T-cell (primary cell): ENCODE measurements around the gene MCAM. TPM values are rescaled to one million over a fixed set of nuclear protein-coding genes. Genes with fewer than 3 reads are reported as not detected.

Experiments
- ATAC-seq, 4 experiments: fragments of 200-7000 bp in 3 of 4; fragments of 150-1000 bp in 1 of 4; cut with Tn5 transposase; replicated peaks in 1 of 4; 1 replicate in 3 of 4; 2 replicates in 1 of 4; pipeline ENCODE4 v1.10.0; 2021; ENCODE audit warnings: moderate library complexity in 3 of 4, mild to moderate bottlenecking in 2 of 4, moderate number of reproducible peaks in 1 of 4
- CTCF ChIA-PET, 2 donors: fragments of 300-600 bp; sonication (Branson Sonifier 250); formaldehyde crosslinking; loops; one replicate each; lab custom pipeline; 2022; ENCODE audit warnings: antibody characterized with exemption in 2 of 2; lab: Charles Lee
- POLR2A ChIA-PET, 2 donors: fragments of 300-600 bp; sonication (Branson Sonifier 250); formaldehyde crosslinking; loops; one replicate each; lab custom pipeline; 2022; ENCODE audit warnings: antibody characterized with exemption in 2 of 2; lab: Charles Lee
- DNase-seq, 35 experiments: peaks; one replicate each; pipeline versions ENCODE4 v3.0.0 to v3.0.0-alpha.2; 2013 to 2023
- H3K27ac ChIP-seq: one replicate; pipeline ENCODE4 v1.5.1; 2013; ENCODE audit warnings: low read length
- H3K27me3 ChIP-seq, 2 experiments: replicated peaks in 1 of 2; 1 replicate in 1 of 2; 2 replicates in 1 of 2; pipeline versions ENCODE4 v1.6.1 to v1.7.0; 2013; ENCODE audit warnings: low read length in 1 of 2, mixed read lengths in 1 of 2; ENCODE audit not compliant: control insufficient read depth in 2 of 2, insufficient read depth in 2 of 2; ENCODE audit errors: extremely low read depth in 1 of 2
- H3K36me3 ChIP-seq, 2 donors: 1 replicate in 1 of 2; 2 replicates in 1 of 2; pipeline versions ENCODE4 v1.6.1 to v1.7.0; 2013; ENCODE audit warnings: low read length in 1 of 2; ENCODE audit not compliant: control insufficient read depth in 2 of 2, insufficient read depth in 1 of 2; ENCODE audit errors: extremely low read depth in 1 of 2
- H3K4me1 ChIP-seq, 2 experiments: 1 replicate in 1 of 2; 2 replicates in 1 of 2; pipeline versions ENCODE4 v1.6.1 to v1.7.0; 2013; ENCODE audit warnings: low read length in 2 of 2, mixed read lengths in 1 of 2; ENCODE audit not compliant: insufficient read depth in 2 of 2, control insufficient read depth in 1 of 2; ENCODE audit errors: extremely low read depth in 1 of 2
- H3K4me3 ChIP-seq, 2 donors: 1 replicate in 1 of 2; 2 replicates in 1 of 2; pipeline versions ENCODE4 v1.5.1 to v1.7.0; 2013; ENCODE audit warnings: mild to moderate bottlenecking in 2 of 2, low read length in 1 of 2, moderate library complexity in 1 of 2; ENCODE audit not compliant: control insufficient read depth in 1 of 2; ENCODE audit errors: extremely low read depth in 1 of 2
- H3K9me3 ChIP-seq: 2 replicates; pipeline ENCODE4 v1.7.0; 2013
- H3K27ac Mint-ChIP-seq, 2 donors: one replicate each; pipeline ENCODE4 v1.8.0; 2020 to 2021; ENCODE audit warnings: mild to moderate bottlenecking in 2 of 2, mixed read lengths in 2 of 2
- H3K27me3 Mint-ChIP-seq, 2 donors: one replicate each; pipeline ENCODE4 v1.8.0; 2021 to 2022; ENCODE audit warnings: mixed read lengths in 2 of 2
- H3K36me3 Mint-ChIP-seq: one replicate; pipeline ENCODE4 v1.8.0; 2021; ENCODE audit warnings: mixed read lengths
- H3K4me1 Mint-ChIP-seq, 3 donors: one replicate each; pipeline ENCODE4 v1.8.0; 2020 to 2022; ENCODE audit warnings: mixed read lengths in 3 of 3, mild to moderate bottlenecking in 1 of 3
- H3K4me3 Mint-ChIP-seq, 3 donors: one replicate each; pipeline ENCODE4 v1.8.0; 2020 to 2022; ENCODE audit warnings: mild to moderate bottlenecking in 3 of 3, mixed read lengths in 3 of 3, moderate library complexity in 3 of 3
- H3K9me3 Mint-ChIP-seq, 3 donors: one replicate each; pipeline ENCODE4 v1.8.0; 2020 to 2022; ENCODE audit warnings: mixed read lengths in 3 of 3
- WGBS: methylation state at CpG from one replicate; pipeline ENCODE4 v1.1.5; 2013; ENCODE audit warnings: missing lambda C conversion rate; ENCODE audit not compliant: insufficient coverage; 5-methylcytosine and 5-hydroxymethylcytosine counted together
- total RNA-seq, 35 experiments: library from RNA in 6 of 35; stranded (reverse) in 6 of 35; fragments of 120-200 nt in 1 of 35; gene quantifications; one replicate each; pipeline versions ENCODE4 v1.2.1 to v1.2.4 and lab custom pipeline; 2013 to 2026

Gene MCAM
- total RNA-seq, 5 donors from 2014 or later (not counting 1 experiment from before 2014, with no cell fraction given): 0.50 to 10.2 (median 0.76) TPM

DNA sequence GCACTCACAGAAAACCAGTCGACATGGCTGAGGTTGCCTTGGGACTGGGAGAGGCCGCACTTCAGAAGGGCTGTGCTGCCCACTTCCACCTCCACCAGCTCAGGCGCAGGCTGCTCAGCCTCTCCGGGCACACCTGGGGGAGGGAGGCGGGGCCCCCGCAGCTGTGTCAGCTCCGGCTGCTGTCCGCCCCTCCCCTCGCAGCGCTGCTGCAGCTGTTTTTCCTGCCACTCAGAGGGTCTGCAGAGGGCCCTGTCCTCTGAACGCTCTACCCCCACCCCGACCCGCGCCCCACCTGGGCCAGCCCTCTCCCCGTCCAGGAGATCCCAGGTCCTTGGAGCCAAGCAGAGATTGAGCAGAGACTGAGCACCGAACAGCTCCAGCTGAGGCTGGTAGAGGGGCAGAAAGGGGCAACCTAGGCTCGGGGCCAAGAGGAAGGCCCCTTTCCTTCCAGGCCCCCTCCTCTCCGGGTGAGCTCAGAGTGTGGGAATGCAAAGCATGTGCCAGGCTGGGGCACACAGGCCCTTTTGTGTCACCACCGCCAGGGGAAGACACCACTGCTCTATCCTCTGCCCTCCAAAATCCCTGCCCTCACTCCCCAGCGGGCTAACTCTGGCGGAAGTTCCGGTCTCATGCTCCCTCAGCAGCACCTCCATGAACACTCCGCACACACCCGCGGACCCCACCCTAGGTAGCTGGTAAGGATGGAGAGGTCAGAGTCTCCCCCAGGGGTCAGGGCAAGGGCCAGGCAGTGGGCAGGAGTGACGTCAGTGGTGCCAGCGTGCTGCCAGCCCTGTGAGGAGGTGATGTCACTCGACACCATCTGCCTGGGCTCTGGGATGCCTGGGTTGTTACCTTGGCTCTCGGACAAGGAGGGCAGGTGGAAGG, 1.6 kb downstream of the MCAM start:
- peak overlapping the region; percentile 37 to 60 for H3K4me3 ChIP-seq
- H3K36me3 ChIP-seq: peaks cover 0 to 5% of the 10 kb centered on the region in 2 donors
- no peaks in the 10 kb centered on the region for H3K9me3 Mint-ChIP-seq
- peaks cover 22 to 41% (median 23%) of the 10 kb centered on the region in 3 donors for H3K4me1 Mint-ChIP-seq
- H3K4me1 ChIP-seq: peaks cover 10 to 57% of the 10 kb centered on the region in 2 experiments
- CTCF ChIA-PET: interaction anchor here (1.0 to 1.2 kb wide), 3 partner anchors 9 to 41 kb away, joined by 3 to 6 read pairs (median 4); no protein-coding TSS in a partner anchor
- no peak overlapping the region for H3K27ac ChIP-seq
- peaks cover 2 to 69% of the 10 kb centered on the region in 2 experiments for H3K27me3 ChIP-seq
- H3K27ac Mint-ChIP-seq: no peak overlapping the region
- H3K27me3 Mint-ChIP-seq: peaks cover 5 to 28% of the 10 kb centered on the region in 2 donors
- peak; percentile 72 to 79 (median 73) for ATAC-seq
- H3K36me3 Mint-ChIP-seq: no peaks in the 10 kb centered on the region
- POLR2A ChIA-PET: interaction anchor here in 1 of 2 donors (0.6 to 0.7 kb wide), 2 partner anchors 13 to 220 kb away, joined by 3 to 4 read pairs; no protein-coding TSS in a partner anchor
- peak in 27 of 35 experiments; percentile 28 to 65 (median 51) for DNase-seq
- no peaks in the 10 kb centered on the region for H3K9me3 ChIP-seq
- peak overlapping the region; percentile 64 to 80 (median 70) for H3K4me3 Mint-ChIP-seq
- 8% methylated on average over 20 of the region's 29 CpGs for WGBS

DNA sequence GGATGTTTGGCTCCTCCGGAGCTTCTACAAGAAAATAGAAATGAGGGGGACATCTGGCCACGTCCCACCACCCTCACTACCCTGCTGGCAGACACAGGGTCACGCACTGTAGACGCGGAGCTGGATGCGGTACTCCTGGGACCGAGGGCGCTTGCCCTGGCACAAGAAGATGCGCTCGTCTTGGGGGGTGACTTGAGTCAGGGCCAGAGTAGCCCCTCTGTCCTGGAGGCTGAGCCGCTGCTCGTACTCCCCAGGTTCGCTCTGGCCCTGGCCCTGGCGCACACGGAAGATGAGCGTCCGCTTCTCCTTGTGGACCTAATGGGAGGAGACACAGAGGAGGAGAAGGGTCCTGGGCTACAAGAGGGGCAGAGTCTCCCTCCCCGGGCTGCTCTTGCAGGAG, 2.2 kb downstream of the MCAM start:
- Histone ChIP-seq H3K9me3 (no peaks in the 10 kb centered on the region), H3K36me3 (peaks cover 0 to 5% of the 10 kb centered on the region in 2 donors), H3K27me3 (peaks cover 2 to 63% of the 10 kb centered on the region in 2 experiments), H3K4me3 (peak overlapping the region in 1 of 2 donors; percentile 37), H3K27ac (no peak overlapping the region), H3K4me1 (peaks cover 10 to 51% of the 10 kb centered on the region in 2 experiments)
- no peaks in the 10 kb centered on the region for H3K9me3 Mint-ChIP-seq
- peaks cover 2 to 27% of the 10 kb centered on the region in 2 donors for H3K27me3 Mint-ChIP-seq
- peaks cover 20 to 38% (median 21%) of the 10 kb centered on the region in 3 donors for H3K4me1 Mint-ChIP-seq
- peak overlapping the region; percentile 64 to 80 (median 70) for H3K4me3 Mint-ChIP-seq
- H3K27ac Mint-ChIP-seq: no peak overlapping the region
- ChIA-PET CTCF (interaction anchor here (1.0 to 1.2 kb wide), 3 partner anchors 9 to 42 kb away, joined by 3 to 6 read pairs (median 4); no protein-coding TSS in a partner anchor), POLR2A (interaction anchor here in 1 of 2 donors (0.7 kb wide), 1 partner anchor 219 kb away, joined by 3 read pairs; no protein-coding TSS in a partner anchor)
- WGBS: 86% methylated on average over 11 of the region's 18 CpGs
- DNase-seq: no peak
- H3K36me3 Mint-ChIP-seq: no peaks in the 10 kb centered on the region
- ATAC-seq: no peak

- Histone ChIP-seq H3K4me1 (peaks cover 29 to 33% of the 10 kb centered on the region in 2 experiments), H3K4me3 (no peak overlapping the region), H3K36me3 (peaks cover 4 to 7% of the 10 kb centered on the region in 2 donors), H3K9me3 (no peaks in the 10 kb centered on the region), H3K27me3 (peaks cover 0 to 26% of the 10 kb centered on the region in 2 experiments), H3K27ac (no peak overlapping the region)
- Mint-ChIP-seq H3K36me3 (no peaks in the 10 kb centered on the region), H3K4me1 (peaks cover 29 to 34% (median 30%) of the 10 kb centered on the region in 3 donors), H3K27me3 (peaks cover 0 to 16% of the 10 kb centered on the region in 2 donors), H3K4me3 (no peak overlapping the region), H3K9me3 (no peaks in the 10 kb centered on the region), H3K27ac (no peak overlapping the region)
- ChIA-PET CTCF (interaction anchor here in 1 of 2 donors (1.2 kb wide), 1 partner anchor 12 kb away, joined by 3 read pairs; no protein-coding TSS in a partner anchor), POLR2A (no interaction called here)
- DNase-seq: no peak
- 90% methylated on average over 18 of the region's 20 CpGs for WGBS
- no peak for ATAC-seq
These were observed 6.3 kb downstream of the MCAM start for GRCh38 chr11:119310682-119311052.

- H3K4me1 Mint-ChIP-seq: peaks cover 30 to 34% (median 31%) of the 10 kb centered on the region in 3 donors
These were observed 6.8 kb downstream of the MCAM start for GRCh38 chr11:119309953-119310681.

DNA sequence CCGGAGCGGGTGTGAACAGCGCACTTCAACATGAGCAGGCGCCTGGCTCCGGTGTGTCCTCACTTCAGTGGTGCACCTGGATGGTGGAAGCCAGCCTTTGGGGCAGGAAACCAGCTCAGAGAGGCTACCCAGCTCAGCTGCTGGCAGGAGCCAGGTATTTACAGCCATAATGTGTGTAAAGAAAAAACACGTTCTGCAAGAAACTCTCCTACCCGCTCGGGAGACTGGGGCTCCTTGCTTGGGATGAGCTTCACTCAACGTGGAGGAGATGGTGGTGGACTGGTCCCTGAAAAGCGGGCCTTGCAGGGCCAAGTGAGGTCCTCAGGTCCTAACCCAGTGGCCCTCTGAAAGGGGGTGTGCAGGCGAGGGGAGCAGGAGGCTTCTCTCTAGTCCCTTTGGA, 7.5 kb downstream of the MCAM start:
- ChIA-PET CTCF (no interaction called here), POLR2A (no interaction called here)
- Histone ChIP-seq H3K27me3 (peaks cover 0 to 13% of the 10 kb centered on the region in 2 experiments), H3K4me1 (peaks cover 29 to 30% of the 10 kb centered on the region in 2 experiments), H3K4me3 (no peak overlapping the region), H3K36me3 (peaks cover 4 to 7% of the 10 kb centered on the region in 2 donors), H3K9me3 (no peaks in the 10 kb centered on the region), H3K27ac (no peak overlapping the region)
- DNase-seq (no peak), ATAC-seq (no peak)
- H3K27me3 Mint-ChIP-seq: peaks cover 0 to 4% of the 10 kb centered on the region in 2 donors
- WGBS: 96% methylated on average over 10 of the region's 11 CpGs
- no peaks in the 10 kb centered on the region for H3K9me3 Mint-ChIP-seq
- H3K4me3 Mint-ChIP-seq: no peak overlapping the region
- H3K36me3 Mint-ChIP-seq: no peaks in the 10 kb centered on the region
- peaks cover 30 to 33% (median 31%) of the 10 kb centered on the region in 3 donors for H3K4me1 Mint-ChIP-seq
- no peak overlapping the region for H3K27ac Mint-ChIP-seq

More at GRCh38 chr11:119309953-119310681, 6.8 kb downstream of the MCAM start:
- Histone ChIP-seq H3K9me3 (no peaks in the 10 kb centered on the region), H3K4me3 (no peak overlapping the region), H3K27me3 (peaks cover 0 to 20% of the 10 kb centered on the region in 2 experiments), H3K27ac (no peak overlapping the region), H3K4me1 (peaks cover 30 to 31% of the 10 kb centered on the region in 2 experiments), H3K36me3 (peaks cover 4 to 7% of the 10 kb centered on the region in 2 donors)
- ATAC-seq (no peak), DNase-seq (no peak)
- ChIA-PET POLR2A (no interaction called here), CTCF (no interaction called here)
- H3K36me3 Mint-ChIP-seq: no peaks in the 10 kb centered on the region
- peaks cover 0 to 11% of the 10 kb centered on the region in 2 donors for H3K27me3 Mint-ChIP-seq
- 94% methylated on average over 15 of the region's 17 CpGs for WGBS
- no peak overlapping the region for H3K4me3 Mint-ChIP-seq
- H3K27ac Mint-ChIP-seq: no peak overlapping the region
- H3K9me3 Mint-ChIP-seq: no peaks in the 10 kb centered on the region
